ENCODE data around the gene OPN1MW.
"Not testable (repeated sequence)": the region's sequence is repeated elsewhere in the genome, so short reads cannot be mapped to it uniquely, and the experiment has no call there.

Gene OPN1MW

DNA sequence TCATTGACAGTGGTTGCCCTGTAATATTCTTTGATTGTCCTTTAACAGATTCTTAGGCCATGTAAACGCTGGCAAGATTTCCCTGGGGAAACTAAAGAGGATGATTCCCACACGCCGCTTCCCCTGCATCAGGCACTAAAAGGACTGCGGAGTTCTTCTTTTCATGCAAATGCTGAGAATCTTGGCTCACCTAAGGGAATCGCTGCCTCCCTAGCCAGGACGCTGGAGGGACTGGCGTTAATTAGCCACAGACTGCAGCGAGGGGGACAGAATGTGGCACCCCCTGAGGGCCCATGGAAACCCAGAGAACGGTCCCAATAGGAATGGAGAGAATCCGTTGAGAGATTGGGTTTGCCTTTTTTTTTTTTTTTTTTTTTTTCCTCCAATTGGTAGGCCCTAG, 29.1 kb downstream of the OPN1MW start:
- not testable (repeated sequence) for DNase-seq

DNA sequence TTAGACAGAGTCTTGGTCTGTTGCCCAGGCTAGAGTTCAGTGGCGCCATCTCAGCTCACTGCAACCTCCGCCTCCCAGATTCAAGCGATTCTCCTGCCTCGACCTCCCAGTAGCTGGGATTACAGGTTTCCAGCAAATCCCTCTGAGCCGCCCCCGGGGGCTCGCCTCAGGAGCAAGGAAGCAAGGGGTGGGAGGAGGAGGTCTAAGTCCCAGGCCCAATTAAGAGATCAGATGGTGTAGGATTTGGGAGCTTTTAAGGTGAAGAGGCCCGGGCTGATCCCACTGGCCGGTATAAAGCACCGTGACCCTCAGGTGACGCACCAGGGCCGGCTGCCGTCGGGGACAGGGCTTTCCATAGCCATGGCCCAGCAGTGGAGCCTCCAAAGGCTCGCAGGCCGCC, 37.1 kb downstream of the OPN1MW start, which contains the start of gene OPN1MW2:
Gene OPN1MW2, plus strand, starts transcription at position 301 of the 400 bp plus-strand sequence. Its CDS starts 60 bp downstream, at position 361.
- DNase-seq, result not testable (repeated sequence)

DNA sequence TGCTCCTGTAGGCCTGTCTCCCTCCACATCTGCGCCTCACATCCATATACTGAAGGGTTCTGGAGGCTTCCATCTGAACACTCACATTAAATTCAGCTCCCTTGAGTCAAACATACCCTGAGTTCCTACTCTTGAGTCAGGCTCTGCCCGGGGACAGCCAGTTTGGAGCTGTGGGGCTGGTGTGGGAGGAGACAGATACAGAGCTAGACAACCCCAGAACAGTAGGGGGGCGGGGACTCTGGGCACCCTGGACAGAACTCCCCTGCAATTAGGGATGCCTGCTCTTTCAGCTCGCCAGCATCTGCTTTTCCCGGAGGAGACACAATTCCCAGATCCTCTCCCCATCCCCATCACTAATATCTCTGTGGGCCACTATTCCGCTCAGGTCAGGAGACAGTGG, 42.9 kb downstream of the OPN1MW start:
- DNase-seq, result not testable (repeated sequence)

GRCh38 chrX:154226706-154227105, 44.3 kb downstream of the OPN1MW start:
- DNase-seq, result not testable (repeated sequence)

DNA sequence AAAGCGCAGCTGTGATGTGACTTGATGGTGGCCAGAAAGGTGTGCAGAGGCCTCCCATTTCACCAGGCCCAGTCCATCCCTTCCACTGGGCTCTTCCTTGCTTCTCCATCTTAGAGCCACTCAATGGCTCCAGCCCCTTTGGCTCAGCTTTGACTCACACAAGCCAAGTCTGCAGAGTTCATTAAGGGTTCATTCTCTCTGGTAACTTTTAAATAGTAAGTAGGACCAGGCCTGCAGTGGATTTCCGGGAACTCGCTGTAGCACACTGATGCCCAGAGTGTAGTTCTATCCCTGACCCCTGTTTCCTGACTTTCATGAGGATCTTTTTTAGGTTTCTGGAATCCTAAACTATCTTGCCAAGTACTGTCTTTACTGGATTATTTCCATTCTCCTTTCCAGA, 49.0 kb downstream of the OPN1MW start:
- DNase-seq, result not testable (repeated sequence)

DNA sequence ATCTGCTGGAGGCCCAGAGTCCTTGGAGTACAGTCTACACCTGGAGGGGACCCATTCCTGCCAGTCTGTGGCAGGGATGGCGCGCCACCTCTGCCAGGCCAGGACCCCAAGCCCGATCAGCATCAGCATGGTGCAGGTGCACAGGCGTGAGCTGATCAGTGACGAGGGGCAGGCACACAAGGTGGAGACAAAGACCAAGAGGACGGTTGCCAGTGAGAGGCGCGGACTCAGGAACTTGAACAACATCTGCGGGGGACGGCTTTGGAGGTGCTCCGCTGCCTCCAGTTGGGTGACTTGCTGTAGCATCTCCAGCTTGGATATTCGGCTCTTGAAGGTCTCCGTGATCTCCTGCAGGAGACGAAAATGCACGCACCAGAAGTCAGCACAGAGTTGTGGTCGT, 51.2 kb downstream of the OPN1MW start:
- DNase-seq, result not testable (repeated sequence)

DNA sequence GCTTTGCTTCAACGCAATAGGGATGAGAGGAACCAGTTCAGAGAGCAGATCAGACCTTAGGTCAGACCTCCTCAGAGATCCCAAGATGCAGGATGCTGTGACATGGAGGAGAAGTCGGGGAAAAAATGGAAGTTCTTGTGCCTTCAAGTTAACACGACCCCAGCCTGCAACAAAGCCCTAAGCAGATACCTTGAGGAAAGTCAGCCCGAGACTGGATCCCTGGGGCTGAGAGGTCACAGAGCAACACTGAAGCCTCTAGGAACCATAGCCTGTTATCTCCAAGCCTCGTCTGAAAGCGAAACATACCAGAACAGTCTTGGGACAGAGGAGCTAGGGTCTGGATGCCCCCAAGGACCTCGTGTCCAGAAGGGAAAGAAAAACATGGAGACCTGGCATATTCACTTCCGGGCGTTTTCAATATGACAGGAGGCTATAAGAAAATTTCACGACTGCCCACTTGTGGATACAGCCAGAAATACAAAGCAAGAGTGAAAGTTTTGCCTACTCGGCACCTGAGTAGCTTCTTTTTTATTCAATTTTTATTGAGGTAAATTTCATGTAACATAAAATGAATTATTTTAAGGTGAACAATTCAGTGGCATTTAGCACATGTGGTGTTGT, 56.7 kb downstream of the OPN1MW start:
- DNase-seq, result not testable (repeated sequence)

DNA sequence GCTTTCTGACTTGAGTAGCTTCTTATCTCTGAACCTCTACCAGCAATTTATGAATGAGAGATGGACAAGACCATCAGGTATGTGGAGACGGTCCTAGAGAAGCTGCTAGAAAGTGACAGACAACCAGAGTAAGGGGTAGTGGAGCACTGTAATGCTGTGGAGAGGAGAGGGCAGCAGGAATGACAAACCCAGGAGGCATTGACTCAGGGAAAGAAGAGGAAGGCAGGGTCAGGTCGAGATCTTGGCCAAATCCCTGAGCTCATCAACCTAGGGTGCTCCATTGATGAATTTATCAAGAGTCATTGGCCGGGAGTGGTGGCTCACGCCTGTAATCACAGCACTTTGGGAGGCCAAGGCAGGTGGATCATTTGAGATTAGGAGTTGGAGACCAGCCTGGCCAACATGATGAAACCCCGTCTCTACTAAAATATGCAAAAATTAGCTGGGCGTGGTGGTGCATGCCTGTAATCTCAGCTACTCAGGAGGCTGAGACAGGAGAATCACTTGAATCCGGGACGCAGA, 57.6 kb downstream of the OPN1MW start:
- DNase-seq, result not testable (repeated sequence)

Measured in NCI-H187 (cell line).